ENCODE measurements around the gene CHPF.

Gene CHPF

GRCh38 chr2:219532378-219532649 lies 11.3 kb downstream of the CHPF start:
- CTCF ChIA-PET = interaction anchor here (1.0 to 3.7 kb wide), 2 partner anchors 37 to 129 kb away, joined by 3 to 50 read pairs; a partner anchor contains a TSS
- DNase-seq (ENCODE audit: extremely low spot score) = no peak
- TF ChIP-seq ARNT (IDR thresholded peaks at IDR 0.05) (no peak), LEF1 (IDR thresholded peaks at IDR 0.05; ENCODE audit: borderline replicate concordance) (no peak), HDGF (IDR thresholded peaks at IDR 0.05; ENCODE audit: borderline replicate concordance) (no peak), FOXM1 (IDR thresholded peaks at IDR 0.05; ENCODE audit: borderline replicate concordance) (no peak), ELF4 (IDR thresholded peaks at IDR 0.05) (no peak), FOXK2 (IDR thresholded peaks at IDR 0.05) (no peak), CTBP1 (IDR thresholded peaks at IDR 0.05; ENCODE audit: borderline replicate concordance) (no peak), FOXA1 (IDR thresholded peaks at IDR 0.05) (no peak), L3MBTL2 (conservative IDR thresholded peaks at IDR 0.05) (no peak), ZNF384 (IDR thresholded peaks at IDR 0.05) (no peak), BHLHE40 (IDR thresholded peaks at IDR 0.05; ENCODE audit: borderline replicate concordance) (no peak), PKNOX1 (IDR thresholded peaks at IDR 0.05) (no peak), TARDBP (IDR thresholded peaks at IDR 0.05) (no peak), NFRKB (IDR thresholded peaks at IDR 0.05) (no peak), SP1 (IDR thresholded peaks at IDR 0.05) (no peak)
- POLR2A ChIA-PET = no interaction called here

- no peak for DNase-seq (ENCODE audit: extremely low spot score)
- TF ChIP-seq HDGF (IDR thresholded peaks at IDR 0.05; ENCODE audit: borderline replicate concordance) = no peak
- TF ChIP-seq FOXM1 (IDR thresholded peaks at IDR 0.05; ENCODE audit: borderline replicate concordance) = no peak
- no peak for TF ChIP-seq PKNOX1 (IDR thresholded peaks at IDR 0.05)
- no peak for TF ChIP-seq LEF1 (IDR thresholded peaks at IDR 0.05; ENCODE audit: borderline replicate concordance)
- ChIA-PET POLR2A (no interaction called here), CTCF (interaction anchor here (1.0 to 3.7 kb wide), 3 partner anchors 10 to 128 kb away, joined by 3 to 50 read pairs (median 4); a partner anchor contains a TSS)
Observed at GRCh38 chr2:219531639-219532377, 11.8 kb downstream of the CHPF start.

- POLR2A ChIA-PET = interaction anchor here (0.8 to 1.3 kb wide), 4 partner anchors 32 to 127 kb away, joined by 3 to 5 read pairs (median 3); partner anchors contain the start of gene GMPPA
- CTCF ChIA-PET = interaction anchor here (0.6 to 3.7 kb wide), 35 partner anchors 8 to 248 kb away, joined by 3 to 50 read pairs (median 4); partner anchors contain the start of gene GMPPA
- TF ChIP-seq ELF4 (IDR thresholded peaks at IDR 0.05) (no peak), CTBP1 (IDR thresholded peaks at IDR 0.05; ENCODE audit: borderline replicate concordance) (no peak), FOXA1 (IDR thresholded peaks at IDR 0.05) (no peak), ZNF384 (IDR thresholded peaks at IDR 0.05) (no peak), SUZ12 (IDR thresholded peaks at IDR 0.05) (no peak)
- peak; percentile 90 for DNase-seq (ENCODE audit: extremely low spot score)
Observed at GRCh38 chr2:219530048-219530963, 13.3 kb downstream of the CHPF start.

- DNase-seq (ENCODE audit: extremely low spot score) = no peak
- CTCF ChIA-PET = interaction anchor here (0.7 to 3.0 kb wide), 11 partner anchors 9 to 124 kb away, joined by 3 to 28 read pairs (median 5); a partner anchor contains a TSS
- POLR2A ChIA-PET = interaction anchor here (2.0 kb wide), 2 partner anchors 10 to 29 kb away, joined by 6 to 7 read pairs; partner anchors contain the start of gene GMPPA
- no peak for TF ChIP-seq NFRKB (IDR thresholded peaks at IDR 0.05)
- no peak for TF ChIP-seq FOXA1 (IDR thresholded peaks at IDR 0.05)
- no peak for TF ChIP-seq FOXK2 (IDR thresholded peaks at IDR 0.05)
- no peak for TF ChIP-seq BHLHE40 (IDR thresholded peaks at IDR 0.05; ENCODE audit: borderline replicate concordance)
- no peak for TF ChIP-seq LEF1 (IDR thresholded peaks at IDR 0.05; ENCODE audit: borderline replicate concordance)
- no peak for TF ChIP-seq CTBP1 (IDR thresholded peaks at IDR 0.05; ENCODE audit: borderline replicate concordance)
- no peak for TF ChIP-seq ARNT (IDR thresholded peaks at IDR 0.05)
- TF ChIP-seq PKNOX1 (IDR thresholded peaks at IDR 0.05) = no peak
- no peak for TF ChIP-seq L3MBTL2 (conservative IDR thresholded peaks at IDR 0.05)
- TF ChIP-seq ZNF384 (IDR thresholded peaks at IDR 0.05) = no peak
Observed at GRCh38 chr2:219527472-219527871, 16.1 kb downstream of the CHPF start.

- POLR2A ChIA-PET = interaction anchor here (1.6 to 2.0 kb wide), 2 partner anchors 17 to 28 kb away, joined by 3 to 6 read pairs; partner anchors contain the start of gene GMPPA
- CTCF ChIA-PET = interaction anchor here (0.7 to 3.0 kb wide), 6 partner anchors 9 to 51 kb away, joined by 3 to 20 read pairs (median 4); a partner anchor contains a TSS
- DNase-seq (ENCODE audit: extremely low spot score) = no peak
- TF ChIP-seq PKNOX1 (IDR thresholded peaks at IDR 0.05) (no peak), L3MBTL2 (conservative IDR thresholded peaks at IDR 0.05) (no peak), NFRKB (IDR thresholded peaks at IDR 0.05) (no peak), CTBP1 (IDR thresholded peaks at IDR 0.05; ENCODE audit: borderline replicate concordance) (no peak), BHLHE40 (IDR thresholded peaks at IDR 0.05; ENCODE audit: borderline replicate concordance) (no peak), FOXK2 (IDR thresholded peaks at IDR 0.05) (no peak), HDGF (IDR thresholded peaks at IDR 0.05; ENCODE audit: borderline replicate concordance) (no peak), ELF4 (IDR thresholded peaks at IDR 0.05) (no peak), ARNT (IDR thresholded peaks at IDR 0.05) (no peak), LEF1 (IDR thresholded peaks at IDR 0.05; ENCODE audit: borderline replicate concordance) (no peak), FOXA1 (IDR thresholded peaks at IDR 0.05) (no peak), ZNF384 (IDR thresholded peaks at IDR 0.05) (no peak), FOXM1 (IDR thresholded peaks at IDR 0.05; ENCODE audit: borderline replicate concordance) (no peak), SUZ12 (IDR thresholded peaks at IDR 0.05) (no peak), SP1 (IDR thresholded peaks at IDR 0.05) (no peak)
Observed at GRCh38 chr2:219527076-219527394, 16.6 kb downstream of the CHPF start.
